Fibroblast of lung (primary cell): ENCODE measurements around the gene CD6. TPM values are rescaled to one million over a fixed set of nuclear protein-coding genes. Genes with fewer than 3 reads are reported as not detected.

ENCODE experiments used
- DNase-seq, 2 donors: peaks; one replicate each; pipeline versions ENCODE4 v3.0.0 to v3.0.0-alpha.2; 2010; ENCODE audit warnings: low read depth in 2 of 2
- H2AFZ ChIP-seq: 2 replicates; pipeline ENCODE4 v1.5.1; 2012; ENCODE audit warnings: low read length, control low read depth, inconsistent platforms
- H3K27ac ChIP-seq: 2 replicates; pipeline ENCODE4 v1.5.1; 2011; ENCODE audit warnings: low read length, control low read depth; ENCODE audit not compliant: insufficient read depth
- H3K27me3 ChIP-seq: 2 replicates; pipeline ENCODE4 v1.5.1; 2011; ENCODE audit warnings: mild to moderate bottlenecking, low read length; ENCODE audit not compliant: control insufficient read depth, insufficient read depth
- H3K36me3 ChIP-seq: 2 replicates; pipeline ENCODE4 v1.5.1; 2011; ENCODE audit warnings: low read length; ENCODE audit not compliant: control insufficient read depth, insufficient read depth
- H3K4me1 ChIP-seq: 2 replicates; pipeline ENCODE4 v1.5.1; 2011; ENCODE audit warnings: low read length; ENCODE audit not compliant: control insufficient read depth, insufficient read depth; ENCODE audit errors: extremely low read depth
- H3K4me2 ChIP-seq: 2 replicates; pipeline ENCODE4 v1.5.1; 2011; ENCODE audit warnings: low read length, control low read depth; ENCODE audit not compliant: insufficient read depth; ENCODE audit errors: extremely low read depth
- H3K4me3 ChIP-seq, 4 experiments: fragments of 200-600 bp in 1 of 4; sonication (generic) in 1 of 4; replicated peaks in 1 of 4; 2 replicates each; pipeline ENCODE4 v1.5.1; 2011 to 2016; ENCODE audit warnings: low read length in 4 of 4, low read depth in 3 of 4, mild to moderate bottlenecking in 3 of 4, control low read depth in 2 of 4, inconsistent platforms in 1 of 4, mixed read lengths in 1 of 4; ENCODE audit not compliant: insufficient read depth in 1 of 4; ENCODE audit errors: control extremely low read depth in 1 of 4
- H3K79me2 ChIP-seq: 2 replicates; pipeline ENCODE4 v1.5.1; 2012; ENCODE audit warnings: mild to moderate bottlenecking, low read length, inconsistent platforms; ENCODE audit not compliant: control insufficient read depth, insufficient read depth
- H3K9ac ChIP-seq: 2 replicates; pipeline ENCODE4 v1.5.1; 2011; ENCODE audit warnings: mild to moderate bottlenecking, low read length, control low read depth; ENCODE audit not compliant: insufficient read depth
- H3K9me3 ChIP-seq: 2 replicates; pipeline ENCODE4 v1.5.1; 2012; ENCODE audit warnings: low read depth, low read length; ENCODE audit not compliant: control insufficient read depth, insufficient read depth
- H4K20me1 ChIP-seq: 2 replicates; pipeline ENCODE4 v1.5.1; 2011; ENCODE audit warnings: low read length; ENCODE audit not compliant: control insufficient read depth, insufficient read depth; ENCODE audit errors: extremely low read depth
- CTCF ChIP-seq, 2 donors: IDR thresholded peaks in 1 of 2; conservative IDR thresholded peaks in 1 of 2; 1 replicate in 1 of 2; 2 replicates in 1 of 2; pipeline ENCODE4 v1.5.1; 2011 to 2012; ENCODE audit warnings: low read length in 2 of 2, control low read depth in 1 of 2, inconsistent platforms in 1 of 2, low read depth in 1 of 2, mild to moderate bottlenecking in 1 of 2
- EZH2 ChIP-seq: IDR thresholded peaks from 2 replicates; pipeline ENCODE4 v1.5.1; 2012; ENCODE audit warnings: low read length, control low read depth, mild to moderate bottlenecking; ENCODE audit errors: missing control alignments
- polyA minus RNA-seq: library from RNA; depleted of rRNA, polyadenylated mRNA; stranded (reverse); fragments of >200 nt; gene quantifications from 2 replicates; pipeline ENCODE4 v1.2.3, GENCODE V29; 2011; ENCODE audit warnings: low replicate concordance
- polyA plus RNA-seq, 2 donors: library from polyadenylated mRNA; depleted of rRNA in 1 of 2; stranded (reverse) in 1 of 2; unstranded in 1 of 2; fragments of >200 nt; gene quantifications; 2 replicates each; pipeline ENCODE4 v1.2.1, GENCODE V29; 2011 to 2012; ENCODE audit warnings: missing spikeins in 1 of 2
- total RNA-seq: library from RNA; depleted of rRNA; stranded (reverse); fragments of >200 nt; gene quantifications from 2 replicates; pipeline ENCODE4 v1.2.1, GENCODE V29; 2014

Gene CD6
- total RNA-seq: not detected in 2 replicates
- polyA plus RNA-seq: not detected in 2 replicates
- not detected in 2 replicates for polyA plus RNA-seq (2012)
- not detected in 2 replicates for polyA minus RNA-seq

- no peak for DNase-seq
- Histone ChIP-seq H3K9ac (no peak within 1 kb of the TSS), H2AFZ (no peak within 1 kb of the TSS), H3K36me3 (no peaks in the 10 kb centered on the region), H3K27ac (no peak within 1 kb of the TSS), H4K20me1 (no peaks in the 10 kb centered on the region), H3K4me3 (no peak within 1 kb of the TSS), H3K4me2 (no peak within 1 kb of the TSS), H3K9me3 (no peaks in the 10 kb centered on the region), H3K4me1 (no peaks in the 10 kb centered on the region), H3K27me3 (peaks cover 3% of the 10 kb centered on the region), H3K79me2 (no peaks in the 10 kb centered on the region)
- no peak for TF ChIP-seq EZH2
Observed at GRCh38 chr11:60971520-60971919, at the start of gene CD6. Gene CD6, plus strand, starts transcription at chr11:60971680. Its CDS starts 186 bp downstream, at chr11:60971866.

- Histone ChIP-seq H2AFZ (no peak overlapping the region), H3K36me3 (peaks cover 15% of the 10 kb centered on the region), H4K20me1 (no peaks in the 10 kb centered on the region), H3K27ac (no peak overlapping the region), H3K4me3 (no peak overlapping the region), H3K4me2 (no peak overlapping the region), H3K9ac (no peak overlapping the region), H3K27me3 (no peaks in the 10 kb centered on the region), H3K4me1 (peaks cover 14% of the 10 kb centered on the region), H3K9me3 (no peaks in the 10 kb centered on the region), H3K79me2 (peaks cover 10% of the 10 kb centered on the region)
- TF ChIP-seq EZH2 (no peak), CTCF (conservative IDR thresholded peaks at IDR 0.05 in 1 of 2, IDR thresholded peaks at IDR 0.05 in 1 of 2; ENCODE audit: low read depth in 1 of 2, low read length in 2 of 2) (no peak)
- DNase-seq: no peak
Observed at GRCh38 chr11:60921777-60922335, 49.6 kb upstream of the CD6 start.

- H3K4me3 ChIP-seq: no peak overlapping the region
- H3K4me1 ChIP-seq: peaks cover 14% of the 10 kb centered on the region
- H3K27ac ChIP-seq: no peak overlapping the region
- H4K20me1 ChIP-seq: no peaks in the 10 kb centered on the region
- H3K9ac ChIP-seq: no peak overlapping the region
- H3K27me3 ChIP-seq: no peaks in the 10 kb centered on the region
- H3K36me3 ChIP-seq: peaks cover 15% of the 10 kb centered on the region
- H2AFZ ChIP-seq: no peak overlapping the region
- DNase-seq: no peak
- H3K4me2 ChIP-seq: no peak overlapping the region
- TF ChIP-seq EZH2: no peak
- no peak for TF ChIP-seq CTCF (conservative IDR thresholded peaks at IDR 0.05 in 1 of 2, IDR thresholded peaks at IDR 0.05 in 1 of 2; ENCODE audit: low read depth in 1 of 2, low read length in 2 of 2)
- H3K9me3 ChIP-seq: no peaks in the 10 kb centered on the region
- peaks cover 8% of the 10 kb centered on the region for H3K79me2 ChIP-seq
Observed at GRCh38 chr11:60922906-60923305, 48.6 kb upstream of the CD6 start.
